Retinal pigment epithelial cell (primary cell): ENCODE measurements around the gene RPL3.

ENCODE experiments used
- DNase-seq: peaks from one replicate; pipeline ENCODE4 v3.0.0-alpha.2; 2010; ENCODE audit warnings: low read depth
- H3K4me3 ChIP-seq: 2 replicates; pipeline ENCODE4 v1.5.1; 2011; ENCODE audit warnings: mild to moderate bottlenecking, low read length, control low read depth, moderate library complexity
- TF ChIP-seq, protein P1 (sequence below): conservative IDR thresholded peaks from 2 replicates; pipeline ENCODE4 v1.5.1; 2011; ENCODE audit warnings: low read depth, low read length, control low read depth, inconsistent platforms

RPL3 gene

DNA sequence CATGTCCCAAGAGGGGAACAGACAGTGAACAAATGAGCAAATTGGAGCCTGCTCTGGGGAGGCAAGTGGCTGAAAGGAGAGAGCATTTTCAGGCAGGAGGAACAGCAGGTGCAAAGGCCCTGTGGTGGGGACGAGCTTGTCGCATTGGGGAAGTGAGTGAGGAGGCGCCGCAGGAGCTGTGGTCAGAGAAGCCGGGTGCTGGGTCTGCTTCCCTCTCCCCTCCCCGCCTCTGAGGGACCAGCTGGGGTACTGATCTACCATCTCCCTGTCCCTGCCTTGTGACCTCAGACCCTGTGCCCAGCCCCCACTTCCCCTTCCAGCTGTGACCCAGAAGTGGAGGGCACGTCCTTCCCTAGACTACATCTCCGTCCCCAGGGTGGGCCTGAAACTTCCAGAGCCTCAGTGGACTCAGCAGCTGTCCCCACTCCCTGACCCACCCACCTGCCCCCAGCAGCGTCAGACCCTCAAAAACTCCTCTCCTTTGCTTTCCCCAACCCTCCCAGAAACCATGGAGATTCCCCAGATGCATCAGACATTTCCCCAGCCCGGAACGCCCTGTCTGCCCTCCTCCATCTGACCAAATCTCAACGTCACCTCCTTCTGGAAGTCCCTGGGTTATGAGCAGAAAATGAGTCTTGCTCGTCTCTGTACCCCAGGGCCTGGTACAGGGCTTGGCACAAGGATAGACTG is 54.9 kb downstream of the RPL3 start:
- TF ChIP-seq, protein P1, sequence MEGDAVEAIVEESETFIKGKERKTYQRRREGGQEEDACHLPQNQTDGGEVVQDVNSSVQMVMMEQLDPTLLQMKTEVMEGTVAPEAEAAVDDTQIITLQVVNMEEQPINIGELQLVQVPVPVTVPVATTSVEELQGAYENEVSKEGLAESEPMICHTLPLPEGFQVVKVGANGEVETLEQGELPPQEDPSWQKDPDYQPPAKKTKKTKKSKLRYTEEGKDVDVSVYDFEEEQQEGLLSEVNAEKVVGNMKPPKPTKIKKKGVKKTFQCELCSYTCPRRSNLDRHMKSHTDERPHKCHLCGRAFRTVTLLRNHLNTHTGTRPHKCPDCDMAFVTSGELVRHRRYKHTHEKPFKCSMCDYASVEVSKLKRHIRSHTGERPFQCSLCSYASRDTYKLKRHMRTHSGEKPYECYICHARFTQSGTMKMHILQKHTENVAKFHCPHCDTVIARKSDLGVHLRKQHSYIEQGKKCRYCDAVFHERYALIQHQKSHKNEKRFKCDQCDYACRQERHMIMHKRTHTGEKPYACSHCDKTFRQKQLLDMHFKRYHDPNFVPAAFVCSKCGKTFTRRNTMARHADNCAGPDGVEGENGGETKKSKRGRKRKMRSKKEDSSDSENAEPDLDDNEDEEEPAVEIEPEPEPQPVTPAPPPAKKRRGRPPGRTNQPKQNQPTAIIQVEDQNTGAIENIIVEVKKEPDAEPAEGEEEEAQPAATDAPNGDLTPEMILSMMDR = no peak
- H3K4me3 ChIP-seq = no peak overlapping the region
- no peak for DNase-seq

DNA sequence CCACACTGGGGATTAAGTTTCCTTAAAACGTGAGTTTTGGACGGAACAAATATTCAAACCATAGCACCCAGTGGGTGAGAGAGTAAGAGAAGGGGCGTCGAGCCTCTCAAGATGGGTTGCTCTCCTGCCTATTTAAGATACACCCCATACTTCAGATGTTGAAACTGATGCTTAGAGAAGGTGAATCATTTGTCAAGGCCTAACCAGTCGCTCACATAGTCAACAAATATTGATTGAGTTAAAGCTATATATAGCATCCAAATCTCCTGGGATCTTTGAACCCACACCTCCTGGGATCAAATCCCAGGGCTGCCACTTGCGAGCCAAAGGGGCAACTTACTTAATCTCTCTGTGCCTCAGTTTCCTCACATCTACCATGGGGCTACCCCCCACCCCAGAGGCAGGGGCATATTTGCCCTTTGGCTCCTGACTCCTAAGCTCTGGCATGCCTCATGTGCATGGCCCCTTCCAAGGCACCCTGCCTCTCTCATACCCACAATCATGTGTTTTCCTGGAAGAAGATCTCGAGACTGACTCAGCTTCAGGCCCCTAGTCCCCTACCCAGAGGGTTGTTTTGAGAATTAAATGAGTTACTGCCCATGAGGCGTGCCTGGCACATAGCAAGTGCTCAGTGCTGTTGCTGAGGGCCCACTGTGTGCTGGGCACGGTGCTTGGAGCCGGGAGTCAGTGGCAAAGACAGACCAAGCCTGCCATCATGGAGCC is 55.6 kb downstream of the RPL3 start:
- TF ChIP-seq, protein P1 = no peak
- H3K4me3 ChIP-seq = no peak overlapping the region
- DNase-seq = no peak
